ENCODE measurements around the gene CCNF. TPM values are rescaled to one million over a fixed set of nuclear protein-coding genes. Genes with fewer than 3 reads are reported as not detected.

CCNF gene
- total and polyA plus RNA-seq, 2 experiments from 2014 or later, result 9.2 to 44.0 TPM

DNA sequence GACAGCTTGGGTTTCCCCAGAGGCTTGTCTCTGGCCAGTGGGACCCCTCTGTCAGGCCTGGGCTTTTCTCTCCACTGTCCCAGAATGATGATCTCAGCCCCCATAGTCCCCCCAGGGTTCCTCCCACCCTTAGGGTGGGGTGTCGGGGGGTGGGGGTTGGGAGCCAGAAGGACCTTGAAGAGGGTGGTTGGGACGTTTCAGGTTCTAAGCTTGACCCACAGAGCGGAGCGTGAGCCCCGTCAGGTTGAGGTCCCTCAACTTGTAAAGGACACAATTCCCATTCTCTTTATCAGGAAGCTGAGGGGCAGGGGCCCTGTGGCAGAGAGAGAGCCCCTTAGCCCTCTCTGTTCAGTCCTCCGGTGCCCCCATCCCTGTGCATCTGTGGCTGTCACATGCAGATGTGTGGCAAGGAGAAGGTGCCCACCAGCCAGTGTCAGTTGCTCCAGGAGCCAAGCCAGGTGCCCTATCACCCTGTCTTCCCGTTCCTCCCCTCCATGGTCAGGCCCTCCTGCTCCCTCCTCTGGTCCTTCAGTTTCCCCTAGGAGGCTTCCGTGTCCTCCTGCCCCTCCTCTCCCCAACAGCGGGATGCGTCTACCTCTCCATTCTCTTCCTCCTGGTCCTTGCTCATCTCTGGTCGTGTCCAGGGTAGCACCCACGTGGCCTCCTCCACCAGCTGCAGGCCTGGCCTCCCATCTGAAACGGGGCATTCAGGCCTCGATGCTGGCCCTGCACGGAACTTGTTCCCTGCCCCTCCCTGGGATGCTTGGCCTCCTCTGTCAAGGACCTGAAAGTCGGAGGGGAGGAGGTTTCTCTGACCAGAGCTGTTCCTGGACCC, 40.4 kb downstream of the CCNF start:
- Histone ChIP-seq H3K27me3 (no peaks in the 10 kb centered on the region), H3K9me3 (ENCODE audit: low read depth) (no peaks in the 10 kb centered on the region), H3K36me3 (no peaks in the 10 kb centered on the region), H3K4me1 (ENCODE audit: low read depth) (peaks cover 38% of the 10 kb centered on the region), H3K27ac (no peak overlapping the region), H3K4me3 (no peak overlapping the region)
- no peak for DNase-seq (ENCODE audit: low read depth in 1 of 2, low spot score in 1 of 2)
- TF ChIP-seq, protein P1, sequence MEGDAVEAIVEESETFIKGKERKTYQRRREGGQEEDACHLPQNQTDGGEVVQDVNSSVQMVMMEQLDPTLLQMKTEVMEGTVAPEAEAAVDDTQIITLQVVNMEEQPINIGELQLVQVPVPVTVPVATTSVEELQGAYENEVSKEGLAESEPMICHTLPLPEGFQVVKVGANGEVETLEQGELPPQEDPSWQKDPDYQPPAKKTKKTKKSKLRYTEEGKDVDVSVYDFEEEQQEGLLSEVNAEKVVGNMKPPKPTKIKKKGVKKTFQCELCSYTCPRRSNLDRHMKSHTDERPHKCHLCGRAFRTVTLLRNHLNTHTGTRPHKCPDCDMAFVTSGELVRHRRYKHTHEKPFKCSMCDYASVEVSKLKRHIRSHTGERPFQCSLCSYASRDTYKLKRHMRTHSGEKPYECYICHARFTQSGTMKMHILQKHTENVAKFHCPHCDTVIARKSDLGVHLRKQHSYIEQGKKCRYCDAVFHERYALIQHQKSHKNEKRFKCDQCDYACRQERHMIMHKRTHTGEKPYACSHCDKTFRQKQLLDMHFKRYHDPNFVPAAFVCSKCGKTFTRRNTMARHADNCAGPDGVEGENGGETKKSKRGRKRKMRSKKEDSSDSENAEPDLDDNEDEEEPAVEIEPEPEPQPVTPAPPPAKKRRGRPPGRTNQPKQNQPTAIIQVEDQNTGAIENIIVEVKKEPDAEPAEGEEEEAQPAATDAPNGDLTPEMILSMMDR (IDR thresholded peaks at IDR 0.05; ENCODE audit: low read depth, low read length), result no peak

DNA sequence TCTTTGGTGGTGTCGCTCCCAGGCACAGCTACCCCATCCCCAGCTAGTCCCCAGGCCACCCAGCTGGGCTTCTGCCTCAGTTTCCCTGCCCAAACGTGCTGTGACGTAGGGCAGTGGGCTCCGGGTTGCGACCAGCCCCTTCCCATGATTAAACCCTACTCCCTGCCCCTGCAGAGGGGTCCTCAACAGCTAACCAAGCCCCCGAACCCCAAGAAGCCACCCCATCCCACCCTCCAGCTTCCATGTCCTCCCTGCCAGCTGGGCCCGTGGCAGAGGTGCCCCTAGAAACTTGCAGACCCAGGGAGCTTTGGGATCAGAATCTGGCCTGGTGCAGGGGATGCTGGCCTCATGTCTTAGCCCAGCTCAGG, 41.0 kb downstream of the CCNF start:
- no peaks in the 10 kb centered on the region for H3K9me3 ChIP-seq (ENCODE audit: low read depth)
- TF ChIP-seq, protein P1 (IDR thresholded peaks at IDR 0.05; ENCODE audit: low read depth, low read length), result no peak
- DNase-seq (ENCODE audit: low read depth in 1 of 2, low spot score in 1 of 2), result no peak
- H3K4me1 ChIP-seq (ENCODE audit: low read depth), result peaks cover 38% of the 10 kb centered on the region
- no peaks in the 10 kb centered on the region for H3K27me3 ChIP-seq
- H3K27ac ChIP-seq, result no peak overlapping the region
- no peaks in the 10 kb centered on the region for H3K36me3 ChIP-seq
- no peak overlapping the region for H3K4me3 ChIP-seq

DNA sequence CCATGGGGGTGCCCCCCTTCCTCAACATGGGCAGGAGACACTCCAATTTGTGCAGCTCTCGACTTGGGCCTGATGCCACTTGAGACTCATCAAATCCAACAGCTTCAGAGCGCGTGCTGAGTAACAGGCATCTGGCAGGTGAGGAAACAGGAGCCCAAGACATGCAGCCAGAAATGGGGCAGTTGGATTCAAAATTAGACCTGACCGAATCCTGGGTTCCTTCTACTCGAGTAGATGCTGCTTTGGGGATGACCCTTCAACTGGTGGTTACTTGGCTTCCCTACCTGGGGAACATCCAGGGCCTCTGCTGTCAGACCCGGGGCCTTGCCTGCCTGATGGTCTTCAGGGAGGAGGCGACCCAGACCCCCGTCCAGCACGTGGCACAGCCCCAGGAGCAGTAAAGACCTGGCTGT, 41.4 kb downstream of the CCNF start:
- Histone ChIP-seq H3K27me3 (peaks cover under 1% of the 10 kb centered on the region), H3K4me1 (ENCODE audit: low read depth) (peaks cover 39% of the 10 kb centered on the region), H3K27ac (no peak overlapping the region), H3K9me3 (ENCODE audit: low read depth) (no peaks in the 10 kb centered on the region), H3K4me3 (peak overlapping the region; percentile 30), H3K36me3 (no peaks in the 10 kb centered on the region)
- TF ChIP-seq, protein P1 (IDR thresholded peaks at IDR 0.05; ENCODE audit: low read depth, low read length), result no peak
- DNase-seq (ENCODE audit: low read depth in 1 of 2, low spot score in 1 of 2), result no peak

DNA sequence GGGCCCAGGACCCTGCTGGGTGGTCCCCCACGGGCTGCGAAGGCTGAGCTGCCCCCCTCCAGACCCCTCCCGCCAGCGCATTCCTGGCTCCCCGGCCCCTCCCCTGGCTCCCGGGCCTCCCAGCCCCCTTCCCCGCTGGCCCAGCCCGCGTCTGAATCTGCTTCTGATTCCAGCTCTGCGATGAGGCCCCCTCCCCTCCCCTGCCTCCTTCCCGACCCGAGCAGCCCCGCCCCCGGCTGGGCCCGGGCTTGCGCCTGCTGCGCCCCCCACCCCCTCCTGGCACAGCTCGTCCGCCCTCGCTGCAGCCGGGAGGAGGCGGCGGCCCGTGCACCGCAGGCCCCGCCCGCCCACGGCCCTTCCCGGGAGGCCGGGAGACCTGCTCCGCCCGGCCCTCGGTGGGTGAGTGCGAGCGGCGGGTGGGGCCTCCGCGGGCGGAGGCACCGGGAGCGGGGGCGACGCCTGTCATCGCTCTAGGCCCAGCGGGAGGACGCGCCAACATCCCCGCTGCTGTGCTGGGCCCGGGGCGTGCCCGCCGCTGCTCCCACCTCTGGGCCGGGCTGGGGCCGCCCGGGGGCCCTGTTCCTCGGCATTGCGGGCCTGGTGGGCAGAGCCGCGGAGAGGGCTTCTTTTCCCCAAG, 41.9 kb downstream of the CCNF start, which contains the start of gene NTN3:
Gene NTN3 (plus strand): TSS at position 282 of the 637 bp plus-strand sequence. CDS start 405 bp downstream, outside the sequence.
- H3K27ac ChIP-seq, result no peak within 1 kb of the TSS
- no peaks in the 10 kb centered on the region for H3K9me3 ChIP-seq (ENCODE audit: low read depth)
- peaks cover 6% of the 10 kb centered on the region for H3K27me3 ChIP-seq
- no peaks in the 10 kb centered on the region for H3K36me3 ChIP-seq
- peak within 1 kb of the TSS; percentile 30 for H3K4me3 ChIP-seq
- peaks cover 41% of the 10 kb centered on the region for H3K4me1 ChIP-seq (ENCODE audit: low read depth)
- TF ChIP-seq, protein P1 (IDR thresholded peaks at IDR 0.05; ENCODE audit: low read depth, low read length), result no peak
- DNase-seq (ENCODE audit: low read depth in 1 of 2, low spot score in 1 of 2), result peak in 1 of 2 donors; percentile 78

DNA sequence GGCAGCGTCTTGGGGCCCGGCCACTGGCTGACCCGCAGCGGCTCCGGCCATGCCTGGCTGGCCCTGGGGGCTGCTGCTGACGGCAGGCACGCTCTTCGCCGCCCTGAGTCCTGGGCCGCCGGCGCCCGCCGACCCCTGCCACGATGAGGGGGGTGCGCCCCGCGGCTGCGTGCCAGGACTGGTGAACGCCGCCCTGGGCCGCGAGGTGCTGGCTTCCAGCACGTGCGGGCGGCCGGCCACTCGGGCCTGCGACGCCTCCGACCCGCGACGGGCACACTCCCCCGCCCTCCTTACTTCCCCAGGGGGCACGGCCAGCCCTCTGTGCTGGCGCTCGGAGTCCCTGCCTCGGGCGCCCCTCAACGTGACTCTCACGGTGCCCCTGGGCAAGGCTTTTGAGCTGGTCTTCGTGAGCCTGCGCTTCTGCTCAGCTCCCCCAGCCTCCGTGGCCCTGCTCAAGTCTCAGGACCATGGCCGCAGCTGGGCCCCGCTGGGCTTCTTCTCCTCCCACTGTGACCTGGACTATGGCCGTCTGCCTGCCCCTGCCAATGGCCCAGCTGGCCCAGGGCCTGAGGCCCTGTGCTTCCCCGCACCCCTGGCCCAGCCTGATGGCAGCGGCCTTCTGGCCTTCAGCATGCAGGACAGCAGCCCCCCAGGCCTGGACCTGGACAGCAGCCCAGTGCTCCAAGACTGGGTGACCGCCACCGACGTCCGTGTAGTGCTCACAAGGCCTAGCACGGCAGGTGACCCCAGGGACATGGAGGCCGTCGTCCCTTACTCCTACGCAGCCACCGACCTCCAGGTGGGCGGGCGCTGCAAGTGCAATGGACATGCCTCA, 42.6 kb downstream of the CCNF start:
- Histone ChIP-seq H3K36me3 (no peaks in the 10 kb centered on the region), H3K9me3 (ENCODE audit: low read depth) (no peaks in the 10 kb centered on the region), H3K4me1 (ENCODE audit: low read depth) (peaks cover 41% of the 10 kb centered on the region), H3K27ac (no peak overlapping the region), H3K27me3 (peaks cover 13% of the 10 kb centered on the region), H3K4me3 (peak overlapping the region; percentile 30)
- TF ChIP-seq, protein P1 (IDR thresholded peaks at IDR 0.05; ENCODE audit: low read depth, low read length), result no peak
- DNase-seq (ENCODE audit: low read depth in 1 of 2, low spot score in 1 of 2), result no peak

Data from cardiac muscle cell (in vitro differentiated cells and primary cell).